ENCODE data around the gene ELMO2.

ELMO2 gene

DNA sequence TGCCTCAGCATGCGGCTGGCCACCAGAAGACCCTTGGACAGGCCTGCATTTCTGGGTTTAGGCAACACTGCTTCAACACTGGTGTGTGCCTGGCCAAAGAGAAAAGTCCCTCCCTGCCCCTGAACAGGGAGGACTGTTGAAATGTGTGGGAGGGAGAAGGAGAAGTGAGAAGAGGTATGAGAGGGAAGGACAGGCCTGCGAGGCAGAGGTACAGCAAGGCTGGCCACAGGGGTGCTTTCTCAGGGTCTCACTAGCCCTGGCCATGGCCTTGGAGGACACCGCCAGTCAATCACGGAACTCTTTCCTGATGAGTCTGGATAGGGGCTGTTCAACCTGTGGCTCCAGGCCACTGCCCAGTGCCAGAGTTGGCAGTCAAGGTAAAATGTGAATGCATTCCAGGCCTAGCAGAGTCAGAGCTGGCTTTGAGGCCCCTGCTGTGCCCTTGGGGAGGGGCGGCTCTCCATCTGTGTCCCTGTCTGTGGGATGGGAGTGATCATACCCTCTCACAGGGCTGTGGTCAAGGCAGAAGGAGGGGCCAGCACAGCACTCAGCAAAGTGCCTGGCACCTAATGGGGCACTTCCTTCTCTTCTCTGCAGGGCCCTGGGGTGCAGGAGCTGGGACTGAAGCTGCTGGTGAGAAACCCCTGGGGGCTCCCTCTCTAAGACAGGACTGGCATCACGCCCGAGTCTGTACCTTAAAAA lies 54.9 kb downstream of the ELMO2 start:
- DNase-seq (ENCODE audit: low read depth) = no peak

DNA sequence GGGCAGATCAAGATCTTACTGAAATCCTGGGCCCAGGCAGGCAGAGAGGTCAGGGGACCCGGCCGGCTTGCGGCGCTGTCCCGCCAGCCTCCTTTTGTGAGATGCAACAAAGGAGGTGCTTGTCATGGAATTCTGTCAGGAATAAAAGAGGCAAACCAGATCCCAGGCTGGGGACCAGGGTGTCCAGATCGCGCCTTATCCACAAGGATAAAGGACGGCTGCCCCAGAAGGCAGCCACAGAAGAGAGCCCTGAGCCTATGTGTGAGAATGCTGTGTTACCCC lies 55.5 kb downstream of the ELMO2 start:
- DNase-seq (ENCODE audit: low read depth) = no peak

DNA sequence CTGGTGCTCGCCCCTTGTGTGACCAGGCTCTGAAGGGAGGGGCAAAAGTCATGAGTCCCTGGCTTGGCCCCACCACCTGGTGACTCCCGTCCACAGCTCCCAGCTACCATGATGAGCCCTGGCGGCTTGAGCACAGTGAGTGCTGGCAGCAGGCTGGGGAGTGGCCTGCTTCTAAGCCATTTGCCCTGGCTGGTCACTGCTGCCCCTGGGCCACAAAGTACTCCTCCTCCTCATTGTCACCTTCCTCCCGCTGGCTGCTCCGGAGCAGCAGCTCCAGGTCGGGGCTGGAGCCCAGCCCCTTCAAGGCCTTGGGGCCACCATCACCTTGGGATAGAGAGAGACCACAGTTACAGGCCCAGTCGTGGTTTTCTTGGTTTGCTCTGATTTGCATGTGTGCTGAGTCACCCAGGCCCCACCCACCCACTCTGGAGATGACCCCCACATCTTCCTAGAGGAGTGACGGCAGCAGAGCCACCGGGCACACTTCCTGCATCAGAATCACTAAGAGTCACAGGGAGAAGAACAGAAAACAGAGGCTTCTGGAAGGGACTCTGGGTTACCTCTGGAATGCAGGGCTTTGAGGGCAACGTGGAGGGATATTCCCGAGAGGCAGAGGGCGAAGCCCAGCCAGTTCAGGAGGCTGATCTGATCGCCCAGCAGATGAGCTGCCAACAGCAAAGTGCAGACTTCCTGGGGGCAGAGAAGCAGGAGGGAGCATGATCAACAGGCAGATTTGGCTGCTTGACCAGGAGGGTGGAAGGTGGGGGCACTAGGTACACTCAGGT lies 56.0 kb downstream of the ELMO2 start:
- DNase-seq (ENCODE audit: low read depth) = no peak

DNA sequence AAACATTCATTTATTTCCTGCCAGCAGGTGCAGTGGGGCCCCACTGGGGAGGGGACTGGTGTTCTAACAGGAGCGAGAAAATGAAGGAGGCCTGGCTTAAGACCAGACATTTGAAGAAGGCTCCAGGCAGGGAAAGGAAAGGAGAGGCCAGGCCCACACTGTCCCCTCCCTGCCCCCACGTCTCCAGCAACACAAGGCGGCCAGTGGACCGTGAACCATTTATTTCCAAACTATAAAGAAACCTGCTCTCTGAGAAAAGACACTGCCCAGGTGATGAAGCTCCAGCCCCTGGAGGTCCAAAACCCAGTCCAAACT lies 56.7 kb downstream of the ELMO2 start:
- no peak for DNase-seq (ENCODE audit: low read depth)

DNA sequence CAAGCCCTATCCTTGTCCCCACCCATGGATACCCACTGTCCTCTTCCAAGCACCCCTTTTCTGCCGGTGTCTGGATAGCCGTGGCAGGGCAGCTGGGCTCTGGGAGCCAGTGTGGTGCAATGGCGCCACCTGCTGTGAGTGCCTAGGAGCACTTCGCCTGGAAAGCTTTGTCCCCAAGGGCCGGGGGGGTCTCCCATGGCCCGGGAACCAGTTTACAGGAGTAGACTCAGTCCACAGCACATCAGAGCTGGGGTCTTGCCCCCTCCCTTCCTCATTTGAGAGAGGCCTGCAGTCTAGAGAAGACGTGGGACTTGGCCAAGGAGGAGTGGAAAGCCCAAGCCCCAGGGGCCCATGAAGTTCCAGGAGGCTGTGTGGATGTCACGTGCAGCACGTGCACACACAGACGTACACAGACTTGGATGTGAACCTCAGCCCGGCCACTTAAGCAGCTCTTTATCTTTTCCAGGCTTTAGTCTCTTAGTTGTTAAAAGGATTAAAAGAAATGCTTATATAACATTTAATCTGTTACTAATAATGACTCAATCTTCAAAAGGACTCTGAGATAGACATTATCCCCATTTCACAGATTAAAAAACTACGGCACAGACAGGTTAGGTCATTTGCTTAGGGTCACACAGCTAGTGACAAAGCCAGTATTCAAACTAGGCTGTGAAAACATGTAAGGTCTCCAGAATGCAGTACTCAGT lies 57.2 kb downstream of the ELMO2 start:
- DNase-seq (ENCODE audit: low read depth) = no peak

DNA sequence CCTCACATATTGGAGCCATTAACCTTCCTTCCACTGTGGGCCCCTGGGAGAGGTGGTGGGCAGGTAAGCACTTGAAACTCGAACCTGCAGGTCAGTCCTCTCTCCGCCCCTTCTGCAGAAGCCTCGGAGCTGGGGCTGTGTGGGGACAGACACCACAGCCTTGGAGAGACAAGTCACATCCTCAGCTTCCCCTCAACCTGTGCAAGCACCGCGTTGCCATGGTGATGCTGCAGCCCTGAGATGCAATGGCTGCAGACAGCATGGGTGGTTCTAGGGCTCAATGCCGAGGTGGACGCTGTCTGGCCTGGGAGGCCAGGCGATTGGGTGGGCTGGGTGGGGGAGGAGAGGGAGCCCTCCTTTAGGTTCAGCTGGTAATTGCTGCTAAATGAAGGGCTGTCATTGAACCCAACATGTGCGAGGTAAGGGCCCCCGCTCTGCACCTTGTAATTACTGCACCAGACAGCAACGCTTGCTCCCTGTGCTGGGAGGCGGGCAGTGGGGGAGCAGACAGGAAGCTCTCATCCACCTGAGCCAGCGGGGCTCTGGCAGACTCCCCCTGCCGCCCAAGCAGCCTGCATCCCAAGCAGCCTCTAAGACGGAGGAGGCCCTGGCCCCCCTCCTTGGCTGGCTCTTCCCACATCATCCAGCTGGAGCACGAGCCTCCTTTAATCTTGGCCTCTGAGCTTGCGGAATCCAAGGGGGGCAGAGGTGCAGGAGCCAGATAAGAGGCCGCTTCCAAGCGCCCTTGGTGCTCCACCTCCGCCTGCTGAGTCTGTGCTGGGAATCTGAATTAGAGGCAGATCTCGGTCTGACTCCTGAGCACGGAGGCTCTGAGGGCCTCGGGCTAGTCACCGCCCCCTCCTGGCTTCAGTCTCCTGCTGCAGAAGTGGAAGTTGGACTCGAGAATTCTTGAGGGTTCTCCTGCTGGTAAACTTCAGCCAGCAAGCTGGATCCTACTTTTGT lies 58.3 kb downstream of the ELMO2 start:
- no peak for DNase-seq (ENCODE audit: low read depth)

DNA sequence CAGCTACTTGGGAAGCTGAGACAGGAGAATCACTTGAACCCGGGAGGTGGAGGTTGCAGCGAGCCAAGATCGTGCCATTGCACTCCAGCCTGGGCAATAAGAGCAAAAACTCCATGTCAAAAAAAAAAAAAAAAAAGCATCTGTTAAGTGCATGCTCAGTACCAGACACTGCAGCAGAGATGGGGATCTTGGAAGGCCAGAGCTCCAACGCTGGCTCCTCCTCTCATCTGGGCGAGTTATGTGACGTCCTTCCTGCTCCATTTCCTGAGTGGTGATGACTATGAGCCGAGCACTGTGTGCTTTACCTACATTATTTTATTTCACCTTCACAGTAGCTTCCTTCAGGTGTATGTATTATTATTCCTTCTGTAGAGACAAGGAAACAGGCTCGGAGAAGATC lies 59.6 kb downstream of the ELMO2 start:
- DNase-seq (ENCODE audit: low read depth) = no peak

DNA sequence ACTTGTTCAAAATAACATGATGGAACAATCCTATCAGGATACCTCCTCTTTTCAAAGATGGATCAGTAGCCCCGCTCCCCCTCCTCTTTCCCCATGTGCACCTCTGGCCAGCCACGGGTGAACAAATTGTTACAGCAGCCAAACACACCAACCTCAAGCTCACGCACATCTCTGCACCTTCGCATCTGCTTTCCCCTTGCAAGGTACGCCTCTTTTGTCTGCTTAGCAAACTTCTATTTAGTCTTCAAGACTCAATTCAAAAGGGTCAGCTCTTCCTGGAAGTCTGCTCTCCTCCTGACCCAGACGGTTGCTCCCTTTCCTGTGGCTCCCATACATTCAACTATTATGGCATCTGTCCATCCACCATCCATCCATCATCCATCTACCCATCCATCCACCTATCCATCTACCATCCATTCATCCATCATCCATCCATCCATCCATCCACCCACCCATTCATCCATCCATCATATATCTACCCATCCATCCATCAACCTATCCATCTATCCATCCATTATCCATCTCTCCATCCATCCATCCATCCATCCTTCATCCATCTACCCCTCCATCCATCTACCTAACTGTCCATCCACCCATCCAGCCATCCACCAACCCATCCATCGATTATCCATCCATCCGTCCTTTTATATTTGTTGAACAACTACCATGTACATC lies 61.8 kb downstream of the ELMO2 start:
- no peak for DNase-seq (ENCODE audit: low read depth)

DNA sequence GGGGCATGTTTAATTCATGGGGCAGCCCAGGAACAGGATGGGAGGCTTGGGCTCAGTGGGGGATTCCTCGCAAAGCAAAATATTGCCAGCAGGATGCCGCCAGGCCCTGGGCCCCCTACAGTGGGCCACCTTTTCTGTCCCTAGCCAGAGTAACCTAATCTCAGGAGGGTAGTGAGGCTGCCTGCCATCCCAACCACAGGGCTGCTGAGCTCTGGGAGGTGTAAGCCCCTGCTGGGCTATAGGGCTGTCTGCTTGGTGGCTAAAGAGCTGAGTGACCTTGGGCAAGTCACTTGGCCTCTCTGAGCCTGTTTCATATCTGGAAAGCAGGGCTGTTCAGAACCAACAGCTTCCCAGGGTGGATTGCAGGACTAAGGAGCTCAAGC lies 62.4 kb downstream of the ELMO2 start:
- DNase-seq (ENCODE audit: low read depth) = no peak

DNA sequence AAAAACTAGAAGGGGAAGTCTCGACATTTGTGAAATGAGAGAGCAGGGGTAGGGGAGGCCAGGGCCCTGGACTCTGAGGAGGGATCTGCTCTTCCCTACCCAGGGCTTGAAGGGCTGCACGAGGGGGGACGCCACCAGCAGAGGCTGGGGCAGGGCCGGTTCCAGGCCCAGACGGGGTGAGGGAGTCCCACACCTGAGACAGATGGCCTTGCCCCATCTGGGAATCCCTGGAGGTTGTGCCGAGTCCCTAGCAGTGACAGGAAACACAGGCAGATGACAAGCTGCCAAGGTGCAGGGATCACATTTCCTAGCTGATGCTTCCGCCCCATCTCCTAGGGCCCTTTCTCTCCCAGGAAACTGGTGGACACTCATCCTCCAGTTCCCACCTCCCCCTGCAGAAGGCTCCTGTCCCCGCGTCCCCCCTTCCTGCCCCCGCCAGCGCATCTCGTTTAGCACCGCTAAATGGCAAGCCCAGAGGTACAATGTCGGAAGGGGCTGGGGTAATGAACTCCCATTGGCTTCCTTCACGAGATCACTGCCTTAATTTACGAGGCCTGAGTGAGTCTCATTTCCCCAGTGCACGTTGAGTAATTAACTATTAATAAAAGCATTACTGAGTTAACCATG lies 63.0 kb downstream of the ELMO2 start:
- DNase-seq (ENCODE audit: low read depth) = no peak

DNA sequence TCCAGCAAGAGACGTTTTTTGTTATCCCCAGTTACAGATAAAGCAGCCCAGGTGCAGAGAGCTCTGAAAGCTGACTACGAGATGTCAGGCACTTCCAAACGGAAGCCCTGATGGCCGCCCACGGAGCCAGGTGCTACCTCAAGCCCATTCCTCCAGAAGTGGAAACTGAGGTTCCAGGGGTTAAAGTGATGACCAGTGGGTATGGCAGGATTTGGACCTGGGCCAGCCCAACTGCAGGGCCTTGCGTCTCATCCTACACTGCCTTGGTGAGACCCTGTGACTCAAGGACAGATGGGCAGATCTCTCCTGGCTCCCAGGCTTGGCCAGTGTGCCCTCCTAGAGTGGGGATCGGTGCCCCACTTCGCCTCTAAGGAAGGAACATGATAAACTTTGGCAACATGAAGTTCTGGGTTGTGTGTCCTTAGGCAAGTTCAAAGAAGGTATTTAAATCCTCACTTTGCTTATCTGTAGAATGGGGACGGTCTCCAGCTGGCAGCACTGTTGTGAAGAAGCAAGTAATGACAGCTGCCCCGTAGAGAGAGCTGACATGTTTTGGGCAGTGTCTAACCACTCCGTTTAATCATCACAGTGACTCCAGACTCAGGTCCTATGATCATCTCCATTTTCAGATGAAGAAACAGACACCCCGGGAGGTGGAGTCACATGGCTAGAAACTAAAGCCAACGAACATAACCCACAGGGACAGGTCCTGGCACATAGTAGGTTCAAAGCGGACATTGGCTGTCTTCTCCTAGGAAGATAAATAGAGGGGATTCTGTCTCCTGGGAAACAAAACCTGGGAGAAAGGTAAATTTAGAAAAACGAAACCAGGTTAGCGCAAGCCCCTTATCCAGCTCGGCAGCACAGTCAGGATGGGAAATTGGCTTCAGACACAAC lies 63.7 kb downstream of the ELMO2 start:
- no peak for DNase-seq (ENCODE audit: low read depth)

DNA sequence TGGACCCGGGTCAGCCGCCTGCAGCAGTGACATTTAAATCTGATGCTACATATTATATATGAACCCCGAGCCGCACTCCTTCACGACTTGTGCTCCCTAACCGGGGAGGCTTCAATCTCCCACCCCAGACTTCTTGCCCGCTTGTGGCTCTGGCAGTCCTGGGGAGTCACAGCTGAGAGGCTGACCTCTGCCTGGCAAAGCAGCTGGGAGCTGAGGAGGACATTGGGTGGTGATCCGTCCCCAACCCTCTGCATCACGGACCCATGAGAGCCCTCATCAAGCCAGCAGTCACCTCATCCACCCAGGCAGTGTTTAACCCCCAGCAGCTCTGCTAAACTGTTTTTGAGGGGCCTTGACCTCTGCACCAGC lies 64.4 kb downstream of the ELMO2 start:
- no peak for DNase-seq (ENCODE audit: low read depth)

DNA sequence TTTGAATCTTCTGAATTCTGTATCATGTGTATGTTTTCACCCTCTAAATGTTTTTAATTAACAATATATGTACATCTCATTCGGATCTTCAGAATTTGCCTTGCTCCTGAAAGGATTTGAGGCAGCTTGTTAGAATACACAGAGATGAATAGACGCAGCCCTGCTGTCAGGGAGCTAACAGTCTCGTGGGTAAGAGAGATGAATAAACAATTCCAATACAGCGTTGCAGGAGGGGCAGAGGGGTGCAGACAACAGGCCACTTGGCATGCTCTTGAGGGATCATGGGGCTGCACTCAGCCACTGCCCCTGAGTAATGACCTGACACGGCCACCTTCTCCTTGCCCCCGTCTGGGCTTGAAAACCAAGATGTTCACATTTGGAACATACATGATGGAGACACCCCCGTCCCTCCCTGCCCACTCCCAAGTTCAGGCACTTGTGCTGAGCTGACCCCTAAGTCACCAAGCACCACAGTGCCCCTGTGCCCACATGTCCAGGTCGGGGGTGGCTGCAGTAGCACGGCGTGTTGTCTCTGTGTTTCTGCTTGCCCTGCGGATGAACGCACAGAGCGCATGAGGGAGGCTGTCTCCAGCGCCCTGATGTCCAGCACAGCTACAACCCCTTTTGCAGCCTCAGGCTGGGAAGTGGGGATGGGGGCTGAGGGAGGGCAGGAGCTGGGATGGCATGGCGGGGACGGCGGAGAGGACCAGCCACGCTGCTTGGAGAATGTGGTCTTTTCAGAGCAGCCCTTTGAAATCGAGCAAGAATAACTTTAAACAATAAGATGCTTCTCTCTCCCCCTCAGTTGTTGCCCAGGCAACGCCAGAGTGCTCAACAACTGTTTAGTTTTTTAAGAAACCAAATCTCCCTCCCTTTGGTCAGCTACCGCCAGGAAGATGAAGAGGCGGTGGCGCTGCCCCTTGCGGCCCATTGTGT lies 65.1 kb downstream of the ELMO2 start:
- no peak for DNase-seq (ENCODE audit: low read depth)

DNA sequence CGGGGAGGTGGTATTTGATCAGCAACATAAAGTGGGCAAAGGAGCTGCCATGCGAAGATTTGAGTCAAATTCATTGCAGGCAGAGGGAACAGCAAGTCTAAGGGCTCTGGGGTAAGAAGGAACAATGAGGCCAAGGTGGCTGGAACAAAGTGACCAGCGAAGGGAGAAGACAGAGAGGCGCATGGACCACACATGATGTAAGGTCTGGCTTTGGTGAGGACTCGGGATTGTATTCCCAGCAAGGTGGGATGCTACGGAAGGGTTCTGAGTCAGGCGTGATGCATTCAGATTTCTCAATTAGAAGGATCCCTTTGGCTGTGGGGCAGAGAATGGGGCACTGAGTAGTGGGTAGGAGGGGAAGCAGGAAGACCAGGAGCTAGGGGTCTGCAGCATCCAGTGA lies 67.4 kb downstream of the ELMO2 start:
- no peak for DNase-seq (ENCODE audit: low read depth)

DNA sequence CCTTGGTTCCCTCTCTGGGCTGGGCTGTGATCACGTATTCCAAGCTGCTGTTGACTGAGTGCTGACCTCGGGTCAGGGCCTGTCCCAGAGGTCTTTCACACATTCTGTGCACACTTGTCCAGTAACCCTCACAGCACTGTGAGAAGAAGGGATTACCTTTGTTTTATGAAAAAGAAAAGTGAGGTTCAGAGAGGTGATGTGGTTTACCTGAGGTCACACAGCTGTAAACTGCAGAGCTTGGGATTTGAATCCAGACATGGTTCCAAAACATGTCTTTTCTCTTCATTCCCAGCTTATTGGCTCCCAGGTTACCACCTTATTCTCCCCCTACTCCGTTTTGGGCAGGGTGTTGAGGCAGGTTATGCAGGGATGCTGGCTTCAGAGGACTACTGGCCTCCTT lies 69.7 kb downstream of the ELMO2 start:
- no peak for DNase-seq (ENCODE audit: low read depth)

DNA sequence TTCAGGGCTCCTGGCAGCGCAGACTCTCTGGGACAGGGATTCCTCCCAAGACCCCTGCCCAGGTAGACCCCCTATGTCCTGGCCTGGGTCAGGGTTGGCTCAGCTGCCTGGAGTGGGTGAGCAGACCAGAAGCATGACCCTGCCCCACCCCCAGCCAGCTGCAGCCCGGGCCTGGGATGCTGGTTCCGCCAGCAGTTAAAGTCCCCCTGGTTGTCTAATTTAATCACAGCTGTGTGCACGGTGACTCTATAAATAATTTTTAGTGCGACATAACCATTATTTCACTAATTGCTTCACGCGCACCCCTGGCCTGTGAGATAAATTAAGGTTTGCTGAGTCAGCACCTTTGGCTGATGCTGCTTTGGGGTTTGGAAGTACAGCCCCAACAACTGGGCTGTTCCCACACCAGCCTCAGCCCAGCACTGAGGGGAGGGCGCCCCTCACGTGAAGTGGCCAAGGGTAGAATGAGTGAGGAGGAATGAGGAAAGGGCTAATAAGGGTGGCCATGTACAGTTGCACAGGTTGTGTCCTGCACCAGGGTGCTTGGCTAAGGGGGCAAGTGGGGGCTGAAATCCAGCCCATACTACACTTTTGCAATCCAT lies 72.0 kb downstream of the ELMO2 start:
- no peak for DNase-seq (ENCODE audit: low read depth)

DNA sequence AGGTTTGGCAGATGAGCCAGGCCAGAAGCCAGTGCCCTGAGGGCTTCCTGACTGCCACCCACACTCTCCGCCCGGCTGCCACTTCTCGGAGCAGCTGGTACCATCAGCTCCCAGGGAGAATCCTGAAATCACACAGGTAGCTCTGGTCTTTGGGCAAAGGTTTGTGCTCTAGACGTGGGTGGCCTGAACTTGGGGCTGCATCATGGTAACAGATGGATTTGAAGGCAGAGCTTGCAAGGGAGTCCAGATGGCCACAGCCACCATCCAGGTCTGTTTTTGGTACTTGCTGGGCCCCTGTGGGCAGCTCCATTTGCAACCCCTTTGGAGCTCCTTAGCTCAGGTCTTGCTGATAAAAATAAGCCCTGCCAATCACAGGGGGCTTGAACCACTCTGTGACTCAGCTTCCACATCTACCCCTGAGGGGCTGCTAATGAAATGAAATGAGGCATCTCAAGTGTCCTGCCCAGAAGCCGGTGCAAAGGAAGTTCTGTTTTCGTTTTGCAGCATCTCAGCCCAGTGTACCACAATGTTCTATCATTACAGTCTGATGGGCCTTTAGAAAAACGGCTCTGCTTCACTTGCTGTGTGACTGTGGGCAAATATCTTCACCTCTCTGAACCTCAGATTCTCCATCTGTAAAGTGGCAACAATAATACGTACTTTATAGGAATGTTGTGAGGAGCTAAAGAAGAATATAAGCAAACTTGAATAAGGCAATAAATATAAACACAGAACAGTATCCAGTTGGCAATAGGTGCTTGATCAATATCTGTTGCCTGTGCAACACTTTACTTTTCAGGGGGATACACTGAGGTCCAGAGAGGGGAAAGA lies 73.0 kb downstream of the ELMO2 start:
- DNase-seq (ENCODE audit: low read depth) = no peak
